GM18505 (cell line): ENCODE measurements around the gene CSK.
"Not testable (repeated sequence)": the region's sequence is repeated elsewhere in the genome, so short reads cannot be mapped to it uniquely, and the experiment has no call there.

Source experiments
- ATAC-seq: cut with Tn5 transposase; IDR thresholded peaks from one replicate; pipeline ENCODE4 v1.9.1; 2021; ENCODE audit not compliant: unreplicated experiment
- POLR2A ChIP-seq: IDR thresholded peaks from 4 replicates; pipeline ENCODE4 v1.6.1; 2011; ENCODE audit warnings: borderline replicate concordance; ENCODE audit not compliant: insufficient read depth, insufficient read length; ENCODE audit errors: extremely low read depth

Gene CSK

GRCh38 chr15:74776821-74777768 lies 4.8 kb upstream of the CSK start:
- TF ChIP-seq POLR2A, result peak; percentile 64
- peak; percentile 34 for ATAC-seq

- ATAC-seq, result peak; percentile 4
- TF ChIP-seq POLR2A, result no peak
Observed at GRCh38 chr15:74777769-74778598, 3.9 kb upstream of the CSK start.

- TF ChIP-seq POLR2A, result no peak
- no peak for ATAC-seq
Observed at GRCh38 chr15:74778599-74778970, 3.3 kb upstream of the CSK start.

- ATAC-seq, result no peak
- TF ChIP-seq POLR2A, result no peak
Observed at GRCh38 chr15:74779162-74779648, 2.7 kb upstream of the CSK start.

GRCh38 chr15:74780523-74781430 lies 1.1 kb upstream of the CSK start:
- peak; percentile 54 for TF ChIP-seq POLR2A
- no peak for ATAC-seq

- TF ChIP-seq POLR2A, result peak; percentile 7
- ATAC-seq, result peak; percentile 13
Observed at GRCh38 chr15:74782259-74783071, 585 bp downstream of the CSK start.

GRCh38 chr15:74783072-74783807 lies 1.4 kb downstream of the CSK start:
- peak; percentile 43 for TF ChIP-seq POLR2A
- no peak for ATAC-seq

- TF ChIP-seq POLR2A, result no peak
- ATAC-seq, result no peak
Observed at GRCh38 chr15:74783808-74784175, 1.9 kb downstream of the CSK start.

- ATAC-seq, result no peak
- peak; percentile 27 for TF ChIP-seq POLR2A
Observed at GRCh38 chr15:74784426-74785193, 2.7 kb downstream of the CSK start.

GRCh38 chr15:74785194-74786032 lies 3.5 kb downstream of the CSK start:
- ATAC-seq, result no peak
- peak; percentile 57 for TF ChIP-seq POLR2A

- ATAC-seq, result not testable (repeated sequence)
Observed at GRCh38 chr15:74786081-74786480, 4.2 kb downstream of the CSK start.
